SK-N-SH (cell line): Measurements from ENCODE around the gene MC1R.
A peak's percentile ranks its signal among the peaks of the same experiment; 100 is the strongest.

Source experiments
- CHD2 ChIP-seq: fragments of 150-350 bp; IDR thresholded peaks from 2 replicates; pipeline ENCODE4 v1.6.1; 2018; ENCODE audit warnings: low read length; ENCODE audit not compliant: partially characterized antibody
- CTCF ChIP-seq: fragments of 200-600 bp; sonication (generic); IDR thresholded peaks from 2 replicates; pipeline ENCODE4 v1.6.1; 2017; ENCODE audit warnings: antibody characterized with exemption, mild to moderate bottlenecking, moderate library complexity
- EP300 ChIP-seq, 2 experiments: IDR thresholded peaks; 2 replicates each; pipeline versions ENCODE4 v1.4.0 to v1.6.1; 2012; ENCODE audit warnings: borderline replicate concordance in 1 of 2, low read depth in 1 of 2, low read length in 1 of 2
- EZH2phosphoT487 ChIP-seq: fragments of 200-600 bp; sonication (generic); IDR thresholded peaks from 2 replicates; pipeline ENCODE4 v1.6.1; 2017; ENCODE audit warnings: low read depth, mixed run types, mild to moderate bottlenecking, antibody characterized with exemption, moderate library complexity, borderline replicate concordance
- MXI1 ChIP-seq: IDR thresholded peaks from 2 replicates; pipeline ENCODE4 v1.6.1; 2012; ENCODE audit warnings: mild to moderate bottlenecking, low read depth, low read length, improper control_type of control experiment
- NRF1 ChIP-seq: IDR thresholded peaks from 2 replicates; pipeline ENCODE4 v1.6.1; 2012; ENCODE audit warnings: low read depth, mild to moderate bottlenecking, low read length
- POLR2AphosphoS5 ChIP-seq: IDR thresholded peaks from 2 replicates; pipeline ENCODE4 v1.6.1; 2012; ENCODE audit warnings: low read depth, low read length
- REST ChIP-seq: IDR thresholded peaks from 2 replicates; pipeline ENCODE4 v1.6.1; 2012; ENCODE audit warnings: mild to moderate bottlenecking, low read depth, low read length, moderate library complexity
- TAF1 ChIP-seq: IDR thresholded peaks from 2 replicates; pipeline ENCODE4 v1.6.1; 2012; ENCODE audit warnings: low read depth, mild to moderate bottlenecking, low read length, moderate library complexity, borderline replicate concordance
- TCF12 ChIP-seq: IDR thresholded peaks from 2 replicates; pipeline ENCODE4 v1.4.0; 2012

GRCh38 chr16:89958068-89958467 is 39.4 kb downstream of the MC1R start:
- TF ChIP-seq EZH2phosphoT487: no peak
- no peak for TF ChIP-seq CTCF
- TF ChIP-seq EP300 (IDR thresholded peaks at IDR 0.05; ENCODE audit: borderline replicate concordance in 1 of 2, low read depth in 1 of 2, low read length in 1 of 2): no peak
- TF ChIP-seq TAF1: no peak
- no peak for TF ChIP-seq TCF12
- no peak for TF ChIP-seq REST
- peak; percentile 41; the same call in 1 of the 2 replicates for TF ChIP-seq MXI1
- no peak for TF ChIP-seq POLR2AphosphoS5
- no peak for TF ChIP-seq NRF1
- TF ChIP-seq CHD2: peak; percentile 68
